Gastrocnemius medialis (tissue), 4 donors: ENCODE data around the gene METTL21C. TPM values are rescaled to one million over a fixed set of nuclear protein-coding genes. Genes with fewer than 3 reads are reported as not detected.

Experiments used
- ATAC-seq, 2 donors: fragments of 150-250 bp; one replicate each; pipeline ENCODE4 v1.9.1; 2016
- DNase-seq, 2 donors: peaks; one replicate each; pipeline ENCODE4 v3.0.0-alpha.2; 2019
- H3K27ac ChIP-seq, 4 donors: fragments of 200-600 bp; sonication (generic); 1 replicate in 1 of 4; 2 replicates in 3 of 4; pipeline ENCODE4 v1.5.1; 2016 to 2018; ENCODE audit warnings: mild to moderate bottlenecking in 2 of 4, moderate library complexity in 1 of 4
- H3K27me3 ChIP-seq, 3 donors: fragments of 200-600 bp; sonication (generic) in 2 of 3; 1 replicate in 1 of 3; 2 replicates in 2 of 3; pipeline versions ENCODE4 v1.5.1 to v1.6.0; 2016 to 2019; ENCODE audit warnings: mild to moderate bottlenecking in 1 of 3, moderate library complexity in 1 of 3
- H3K36me3 ChIP-seq, 2 donors: fragments of 200-600 bp; sonication (generic) in 1 of 2; one replicate each; pipeline ENCODE4 v1.5.1; 2017 to 2018
- H3K4me1 ChIP-seq, 2 donors: fragments of 200-600 bp; sonication (generic) in 1 of 2; one replicate each; pipeline ENCODE4 v1.5.1; 2016 to 2017; ENCODE audit warnings: mild to moderate bottlenecking in 2 of 2
- H3K4me3 ChIP-seq, 4 donors: fragments of 200-600 bp; sonication (generic) in 3 of 4; 1 replicate in 1 of 4; 2 replicates in 3 of 4; pipeline ENCODE4 v1.5.1; 2016 to 2019; ENCODE audit warnings: mild to moderate bottlenecking in 2 of 4
- H3K9me3 ChIP-seq, 3 donors: fragments of 200-600 bp; sonication (generic) in 2 of 3; 1 replicate in 1 of 3; 2 replicates in 2 of 3; pipeline ENCODE4 v1.5.1; 2016 to 2019
- CTCF ChIP-seq, 5 experiments: fragments of 450-650 bp in 3 of 5; fragments of 200-600 bp in 2 of 5; sonication (generic) in 2 of 5; IDR thresholded peaks in 4 of 5; conservative IDR thresholded peaks in 1 of 5; 1 replicate in 4 of 5; 2 replicates in 1 of 5; pipeline ENCODE4 v1.5.1; 2016 to 2019; ENCODE audit warnings: antibody characterized with exemption in 5 of 5, mild to moderate bottlenecking in 3 of 5, moderate library complexity in 3 of 5
- POLR2A ChIP-seq, 2 donors: fragments of 450-650 bp; IDR thresholded peaks; one replicate each; pipeline ENCODE4 v1.6.1; 2017; ENCODE audit warnings: antibody characterized with exemption in 2 of 2, mild to moderate bottlenecking in 2 of 2, moderate library complexity in 2 of 2
- in situ Hi-C, 4 donors: fragments of 200-750 bp; cut with MboI; loops; one replicate each; pipeline versions ENCODE4 v1.15.0 to v1.8.0; 2017; ENCODE audit warnings: low sequenced_read_pairs in 4 of 4
- intact Hi-C: fragments of 100-400 bp; cut with DNase I; formaldehyde crosslinking; loops from one replicate; pipeline ENCODE4 v1.15.1; 2023; ENCODE audit warnings: low total_unique reads
- total RNA-seq, 4 donors: library from RNA; depleted of rRNA; stranded (reverse); fragments of >200 nt; gene quantifications; one replicate each; pipeline versions ENCODE4 v1.1.0 to v1.2.3, GENCODE V29; 2016

METTL21C gene
- total RNA-seq, 4 donors from 2014 or later, result 2.2 TPM; not detected in 3

GRCh38 chr13:102715447-102715846 is 20.6 kb upstream of the METTL21C start:
- in situ Hi-C loops (no loop called here), intact Hi-C loops (no loop called here)
- peaks cover 7 to 8% of the 10 kb centered on the region in 2 donors for H3K4me1 ChIP-seq
- no peaks in the 10 kb centered on the region for H3K27me3 ChIP-seq
- ATAC-seq, result no peak
- TF ChIP-seq CTCF (IDR thresholded peaks at IDR 0.05 in 4 of 5, conservative IDR thresholded peaks at IDR 0.05 in 1 of 5) (no peak), POLR2A (IDR thresholded peaks at IDR 0.05) (no peak)
- DNase-seq, result no peak
- no peaks in the 10 kb centered on the region for H3K9me3 ChIP-seq
- no peak overlapping the region for H3K4me3 ChIP-seq
- H3K36me3 ChIP-seq, result no peaks in the 10 kb centered on the region
- H3K27ac ChIP-seq, result peak overlapping the region in 1 of 4 donors; percentile 36

GRCh38 chr13:102710261-102710679 is 15.4 kb upstream of the METTL21C start:
- DNase-seq (peak; percentile 57 to 77), ATAC-seq (peak; percentile 99)
- intact Hi-C loops, result no loop called here
- in situ Hi-C loops, result no loop called here
- Histone ChIP-seq H3K4me3 (no peak overlapping the region), H3K9me3 (no peaks in the 10 kb centered on the region), H3K27ac (peak overlapping the region; percentile 78 to 88 (median 86)), H3K36me3 (no peaks in the 10 kb centered on the region), H3K27me3 (no peaks in the 10 kb centered on the region), H3K4me1 (peaks cover 20 to 24% of the 10 kb centered on the region in 2 donors)
- no peak for TF ChIP-seq CTCF (IDR thresholded peaks at IDR 0.05 in 4 of 5, conservative IDR thresholded peaks at IDR 0.05 in 1 of 5)
- TF ChIP-seq POLR2A (IDR thresholded peaks at IDR 0.05), result no peak

DNA sequence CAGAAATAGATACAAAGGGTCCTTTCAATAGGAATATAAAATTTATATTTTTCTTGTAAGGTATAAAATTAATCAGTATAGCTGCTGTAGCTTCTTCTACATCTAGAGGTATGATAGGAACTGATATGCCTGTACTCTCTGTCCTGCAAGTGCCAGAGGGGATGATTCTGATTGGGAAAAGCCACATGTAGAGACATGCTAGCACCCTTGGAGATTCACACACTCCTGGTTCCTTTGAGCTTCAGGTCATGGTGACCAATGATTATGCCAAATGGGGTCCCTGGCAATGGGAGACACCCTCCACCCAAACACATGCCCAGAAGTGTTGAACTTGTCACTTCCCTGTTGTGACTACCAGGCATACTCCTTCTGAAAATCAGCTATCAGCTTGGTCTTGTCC is 14.7 kb upstream of the METTL21C start:
- peak overlapping the region; percentile 78 to 88 (median 86) for H3K27ac ChIP-seq
- DNase-seq (no peak), ATAC-seq (peak in 1 of 2 donors; percentile 6)
- TF ChIP-seq CTCF (IDR thresholded peaks at IDR 0.05 in 4 of 5, conservative IDR thresholded peaks at IDR 0.05 in 1 of 5) (no peak), POLR2A (IDR thresholded peaks at IDR 0.05) (no peak)
- peaks cover 20 to 24% of the 10 kb centered on the region in 2 donors for H3K4me1 ChIP-seq
- H3K27me3 ChIP-seq, result no peaks in the 10 kb centered on the region
- in situ Hi-C loops (no loop called here), intact Hi-C loops (no loop called here)
- no peaks in the 10 kb centered on the region for H3K9me3 ChIP-seq
- no peak overlapping the region for H3K4me3 ChIP-seq
- no peaks in the 10 kb centered on the region for H3K36me3 ChIP-seq

- Histone ChIP-seq H3K4me3 (no peak overlapping the region), H3K9me3 (no peaks in the 10 kb centered on the region), H3K4me1 (peaks cover 20 to 24% of the 10 kb centered on the region in 2 donors), H3K27me3 (no peaks in the 10 kb centered on the region), H3K27ac (peak overlapping the region; percentile 78 to 88 (median 86)), H3K36me3 (no peaks in the 10 kb centered on the region)
- intact Hi-C loops (no loop called here), in situ Hi-C loops (no loop called here)
- ATAC-seq, result no peak
- no peak for TF ChIP-seq POLR2A (IDR thresholded peaks at IDR 0.05)
- TF ChIP-seq CTCF (IDR thresholded peaks at IDR 0.05 in 4 of 5, conservative IDR thresholded peaks at IDR 0.05 in 1 of 5), result no peak
- DNase-seq, result no peak
Observed at GRCh38 chr13:102708991-102709390, 14.1 kb upstream of the METTL21C start.

DNA sequence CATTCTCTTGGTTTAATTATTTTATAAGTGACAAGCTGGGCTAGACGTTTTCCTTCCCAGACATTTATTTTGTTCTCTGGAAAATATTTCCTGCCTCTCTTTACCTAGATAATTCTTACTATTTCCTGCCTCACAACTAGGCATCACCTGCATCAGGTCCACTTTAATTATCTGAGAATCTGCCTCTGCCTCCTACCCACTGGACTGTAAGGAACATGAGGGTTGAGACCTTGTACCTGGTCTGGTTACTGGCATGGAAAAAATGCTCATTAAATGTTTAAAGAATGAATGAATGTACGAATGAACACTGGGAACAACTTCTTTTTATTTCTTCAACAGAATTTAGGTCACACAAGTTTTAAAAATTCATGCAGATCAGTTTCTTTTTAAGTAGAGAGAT is 13.4 kb upstream of the METTL21C start:
- Histone ChIP-seq H3K9me3 (no peaks in the 10 kb centered on the region), H3K36me3 (no peaks in the 10 kb centered on the region), H3K4me1 (peaks cover 23 to 24% of the 10 kb centered on the region in 2 donors), H3K4me3 (no peak overlapping the region), H3K27ac (peak overlapping the region in 2 of 4 donors; percentile 33 to 64), H3K27me3 (no peaks in the 10 kb centered on the region)
- TF ChIP-seq CTCF (IDR thresholded peaks at IDR 0.05 in 4 of 5, conservative IDR thresholded peaks at IDR 0.05 in 1 of 5) (no peak), POLR2A (IDR thresholded peaks at IDR 0.05) (no peak)
- no peak for DNase-seq
- no peak for ATAC-seq
- in situ Hi-C loops (no loop called here), intact Hi-C loops (no loop called here)
